Renal pelvis (tissue), 4 donors: ENCODE results near the gene HYOU1. TPM values are rescaled to one million over a fixed set of nuclear protein-coding genes. Genes with fewer than 3 reads are reported as not detected.
"Not testable (repeated sequence)": the region's sequence is repeated elsewhere in the genome, so short reads cannot be mapped to it uniquely, and the experiment has no call there.

ENCODE experiments used
- DNase-seq: peaks from one replicate; pipeline ENCODE4 v3.0.0-alpha.2; 2013
- polyA plus RNA-seq, 3 donors: library from polyadenylated mRNA; unstranded; fragments of 120-200 nt; gene quantifications; one replicate each; pipeline ENCODE4 v1.2.1, GENCODE V29; 2013; ENCODE audit not compliant: insufficient read length in 3 of 3

The HYOU1 gene
- polyA plus RNA-seq, 3 donors = 115 to 133 (median 124) TPM

- no peak for DNase-seq
These were observed 4.7 kb downstream of the HYOU1 start for GRCh38 chr11:119052163-119052814.

- DNase-seq = no peak
These were observed 5.4 kb downstream of the HYOU1 start for GRCh38 chr11:119051440-119052162.

- no peak for DNase-seq
These were observed 7.9 kb downstream of the HYOU1 start for GRCh38 chr11:119049081-119049480.

GRCh38 chr11:119048644-119049043 lies 8.4 kb downstream of the HYOU1 start:
- DNase-seq = no peak

GRCh38 chr11:119047205-119047604 lies 9.8 kb downstream of the HYOU1 start:
- DNase-seq = no peak

GRCh38 chr11:119046489-119046888 lies 10.5 kb downstream of the HYOU1 start:
- DNase-seq = no peak

GRCh38 chr11:119044708-119045107 lies 12.3 kb downstream of the HYOU1 start:
- DNase-seq = no peak

GRCh38 chr11:119042927-119043326 lies 14.1 kb downstream of the HYOU1 start:
- no peak for DNase-seq

- DNase-seq = no peak
These were observed 15.0 kb downstream of the HYOU1 start for GRCh38 chr11:119041821-119042514.

GRCh38 chr11:119039471-119039870 lies 17.5 kb downstream of the HYOU1 start:
- not testable (repeated sequence) for DNase-seq

GRCh38 chr11:119038884-119039283 lies 18.1 kb downstream of the HYOU1 start:
- no peak for DNase-seq

GRCh38 chr11:119034813-119035212 lies 22.2 kb downstream of the HYOU1 start:
- DNase-seq = no peak

- DNase-seq = not testable (repeated sequence)
These were observed 23.6 kb downstream of the HYOU1 start for GRCh38 chr11:119033421-119033820.

GRCh38 chr11:119031912-119032280 lies 25.1 kb downstream of the HYOU1 start:
- no peak for DNase-seq

- DNase-seq = peak; percentile 97
These were observed 26.5 kb downstream of the HYOU1 start, which contains the start of gene SLC37A4 for GRCh38 chr11:119030329-119031047. SLC37A4 (minus strand) TSS chr11:119030877.

GRCh38 chr11:119030029-119030328 lies 27.0 kb downstream of the HYOU1 start:
- no peak for DNase-seq

GRCh38 chr11:119029340-119030028 lies 27.5 kb downstream of the HYOU1 start:
- peak; percentile 57 for DNase-seq

- DNase-seq = no peak
These were observed 28.0 kb downstream of the HYOU1 start for GRCh38 chr11:119029069-119029339.

- DNase-seq = no peak
These were observed 28.5 kb downstream of the HYOU1 start for GRCh38 chr11:119028346-119029068.

- no peak for DNase-seq
These were observed 29.3 kb downstream of the HYOU1 start for GRCh38 chr11:119027561-119028345.

- DNase-seq = no peak
These were observed 30.0 kb downstream of the HYOU1 start for GRCh38 chr11:119026970-119027369.
